Measurements from ENCODE around the gene UAP1L1. TPM values are rescaled to one million over a fixed set of nuclear protein-coding genes. Genes with fewer than 3 reads are reported as not detected.

Gene UAP1L1
- total RNA-seq, 1 donor from 2014 or later, result 11.5 TPM

GRCh38 chr9:137052998-137053943, 24.0 kb upstream of the UAP1L1 start:
- peaks cover 64% of the 10 kb centered on the region for H3K27me3 ChIP-seq (ENCODE audit: low read depth)
- no peak for DNase-seq
- intact Hi-C loops (cut with micrococcal nuclease), result no loop called here
- peak overlapping the region; percentile 64 for H3K4me3 ChIP-seq
- H3K36me3 ChIP-seq, result no peaks in the 10 kb centered on the region
- no peak for TF ChIP-seq CTCF (IDR thresholded peaks at IDR 0.05; ENCODE audit: borderline replicate concordance)
- H3K27ac ChIP-seq (replicated peaks), result peak overlapping the region; percentile 93
- peaks cover 66% of the 10 kb centered on the region for H3K4me1 ChIP-seq
- H3K9me3 ChIP-seq (replicated peaks), result no peaks in the 10 kb centered on the region

GRCh38 chr9:137053944-137054931, 23.1 kb upstream of the UAP1L1 start, which contains the start of gene ENTPD2:
Gene ENTPD2, minus strand, starts transcription at chr9:137054061. Its CDS starts 64 bp downstream, at chr9:137053997.
- no peaks in the 10 kb centered on the region for H3K9me3 ChIP-seq (replicated peaks)
- peaks cover 59% of the 10 kb centered on the region for H3K4me1 ChIP-seq
- no peak for TF ChIP-seq CTCF (IDR thresholded peaks at IDR 0.05; ENCODE audit: borderline replicate concordance)
- no peak for DNase-seq
- H3K36me3 ChIP-seq, result no peaks in the 10 kb centered on the region
- peaks cover 55% of the 10 kb centered on the region for H3K27me3 ChIP-seq (ENCODE audit: low read depth)
- peak within 1 kb of the TSS; percentile 64 for H3K4me3 ChIP-seq
- peak within 1 kb of the TSS; percentile 93 for H3K27ac ChIP-seq (replicated peaks)
- intact Hi-C loops (cut with micrococcal nuclease), result no loop called here

GRCh38 chr9:137054932-137055384, 22.4 kb upstream of the UAP1L1 start:
- Histone ChIP-seq H3K9me3 (replicated peaks) (no peaks in the 10 kb centered on the region), H3K4me1 (peaks cover 54% of the 10 kb centered on the region), H3K27ac (replicated peaks) (peak overlapping the region; percentile 93), H3K4me3 (peak overlapping the region; percentile 64), H3K27me3 (ENCODE audit: low read depth) (peaks cover 48% of the 10 kb centered on the region), H3K36me3 (no peaks in the 10 kb centered on the region)
- TF ChIP-seq CTCF (IDR thresholded peaks at IDR 0.05; ENCODE audit: borderline replicate concordance), result no peak
- no peak for DNase-seq
- intact Hi-C loops (cut with micrococcal nuclease), result no loop called here

- H3K27ac ChIP-seq (replicated peaks), result peak overlapping the region; percentile 93
- intact Hi-C loops (cut with micrococcal nuclease), result no loop called here
Measured at GRCh38 chr9:137055385-137056364, 21.6 kb upstream of the UAP1L1 start.

More at GRCh38 chr9:137055385-137056364, 21.6 kb upstream of the UAP1L1 start:
- Histone ChIP-seq H3K36me3 (no peaks in the 10 kb centered on the region), H3K9me3 (replicated peaks) (no peaks in the 10 kb centered on the region), H3K27me3 (ENCODE audit: low read depth) (peaks cover 42% of the 10 kb centered on the region), H3K4me1 (peaks cover 54% of the 10 kb centered on the region), H3K4me3 (peak overlapping the region; percentile 64)
- TF ChIP-seq CTCF (IDR thresholded peaks at IDR 0.05; ENCODE audit: borderline replicate concordance), result no peak
- DNase-seq, result peak; percentile 95

All from left ventricle myocardium inferior (tissue), 1 donor.